GM12801 (cell line): ENCODE results near the gene TMEM202.

Source experiments
- TF ChIP-seq, protein P1 (sequence below): IDR thresholded peaks from one replicate; pipeline ENCODE4 v1.5.1; 2011; ENCODE audit warnings: control low read depth; ENCODE audit not compliant: insufficient read length; ENCODE audit errors: extremely low read depth

Gene TMEM202, protein sequence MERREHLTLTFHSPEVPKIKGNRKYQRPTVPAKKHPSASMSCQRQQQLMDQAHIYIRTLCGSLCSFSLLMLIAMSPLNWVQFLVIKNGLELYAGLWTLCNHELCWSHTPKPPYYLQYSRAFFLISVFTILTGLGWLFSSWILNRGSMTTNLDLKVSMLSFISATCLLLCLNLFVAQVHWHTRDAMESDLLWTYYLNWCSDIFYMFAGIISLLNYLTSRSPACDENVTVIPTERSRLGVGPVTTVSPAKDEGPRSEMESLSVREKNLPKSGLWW

DNA sequence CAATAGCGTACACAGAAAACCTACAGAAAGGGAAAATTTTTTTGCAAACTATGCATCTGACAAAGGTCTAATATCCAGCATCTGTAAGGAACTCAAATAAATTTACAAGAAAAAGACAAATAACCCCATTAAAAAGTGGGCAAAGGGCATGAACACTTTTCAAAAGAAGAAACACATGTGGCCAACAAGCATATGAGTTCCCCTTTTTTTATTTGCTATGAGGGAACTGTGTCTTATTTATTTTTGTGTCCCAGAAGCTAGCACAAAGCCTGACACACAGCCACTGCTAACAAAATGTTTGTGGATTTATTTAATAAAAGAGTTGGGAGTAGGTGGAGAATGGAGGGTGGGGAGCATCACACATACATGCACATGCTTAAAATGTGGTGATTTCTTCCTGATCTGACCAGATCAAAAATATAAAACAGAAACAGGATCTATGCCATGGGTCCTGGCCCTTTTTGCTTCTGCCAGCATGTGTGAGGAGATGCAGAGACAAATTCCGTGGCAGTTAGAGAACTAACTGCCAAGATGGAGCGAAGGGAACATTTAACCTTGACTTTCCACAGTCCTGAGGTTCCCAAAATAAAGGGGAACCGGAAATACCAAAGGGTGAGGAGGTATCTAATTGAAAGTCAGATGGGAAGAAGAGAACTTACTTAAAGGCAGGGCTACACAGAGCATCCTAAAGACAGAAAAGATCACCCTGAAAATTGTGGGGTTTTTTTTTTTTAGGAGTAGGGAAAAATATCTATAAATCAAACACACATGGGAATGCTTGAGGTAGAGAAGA, at the start of gene TMEM202:
Gene TMEM202 (plus strand): TSS at position 510 of the 793 bp plus-strand sequence. CDS start 22 bp downstream, at position 532.
- TF ChIP-seq, protein P1, sequence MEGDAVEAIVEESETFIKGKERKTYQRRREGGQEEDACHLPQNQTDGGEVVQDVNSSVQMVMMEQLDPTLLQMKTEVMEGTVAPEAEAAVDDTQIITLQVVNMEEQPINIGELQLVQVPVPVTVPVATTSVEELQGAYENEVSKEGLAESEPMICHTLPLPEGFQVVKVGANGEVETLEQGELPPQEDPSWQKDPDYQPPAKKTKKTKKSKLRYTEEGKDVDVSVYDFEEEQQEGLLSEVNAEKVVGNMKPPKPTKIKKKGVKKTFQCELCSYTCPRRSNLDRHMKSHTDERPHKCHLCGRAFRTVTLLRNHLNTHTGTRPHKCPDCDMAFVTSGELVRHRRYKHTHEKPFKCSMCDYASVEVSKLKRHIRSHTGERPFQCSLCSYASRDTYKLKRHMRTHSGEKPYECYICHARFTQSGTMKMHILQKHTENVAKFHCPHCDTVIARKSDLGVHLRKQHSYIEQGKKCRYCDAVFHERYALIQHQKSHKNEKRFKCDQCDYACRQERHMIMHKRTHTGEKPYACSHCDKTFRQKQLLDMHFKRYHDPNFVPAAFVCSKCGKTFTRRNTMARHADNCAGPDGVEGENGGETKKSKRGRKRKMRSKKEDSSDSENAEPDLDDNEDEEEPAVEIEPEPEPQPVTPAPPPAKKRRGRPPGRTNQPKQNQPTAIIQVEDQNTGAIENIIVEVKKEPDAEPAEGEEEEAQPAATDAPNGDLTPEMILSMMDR, result no peak

DNA sequence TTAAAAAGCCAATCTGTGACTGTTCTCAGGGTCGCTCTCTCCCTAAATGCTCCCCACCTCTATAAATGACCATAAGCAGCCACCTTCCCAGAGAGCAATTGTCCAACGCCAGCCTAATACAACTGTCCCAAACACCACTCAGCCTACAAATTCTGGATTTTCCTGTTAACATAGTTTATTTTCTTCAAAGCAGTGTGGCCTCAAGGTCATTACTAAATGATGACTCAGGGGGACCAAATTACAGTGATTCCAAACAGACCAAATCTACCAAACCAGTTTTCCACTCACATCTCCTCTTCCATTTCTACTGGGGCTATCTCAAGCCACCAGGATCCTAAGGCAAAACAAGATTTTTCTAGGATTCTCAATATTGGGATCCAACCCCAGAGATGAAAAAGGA, 44.8 kb upstream of the TMEM202 start:
- TF ChIP-seq, protein P1, result no peak

DNA sequence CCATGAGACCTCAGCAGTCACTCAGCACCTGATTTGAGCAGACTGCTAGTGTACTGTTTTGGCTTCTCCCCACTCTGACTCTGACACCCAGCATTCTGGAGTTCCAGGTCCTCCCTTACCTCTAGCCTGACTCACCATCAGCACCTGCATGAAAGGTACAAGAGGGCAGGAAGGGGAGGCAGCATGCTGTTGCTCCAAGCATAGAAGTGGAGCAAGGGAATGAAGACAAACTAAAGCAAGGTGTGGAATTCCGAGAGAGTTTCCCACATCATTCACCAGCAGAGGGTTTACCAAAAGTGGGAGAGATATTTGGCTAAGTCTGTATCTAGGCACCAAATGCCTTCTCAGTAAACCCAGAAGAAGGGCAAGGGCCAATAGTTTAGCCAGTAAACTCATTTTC, 43.6 kb upstream of the TMEM202 start:
- TF ChIP-seq, protein P1, result no peak

DNA sequence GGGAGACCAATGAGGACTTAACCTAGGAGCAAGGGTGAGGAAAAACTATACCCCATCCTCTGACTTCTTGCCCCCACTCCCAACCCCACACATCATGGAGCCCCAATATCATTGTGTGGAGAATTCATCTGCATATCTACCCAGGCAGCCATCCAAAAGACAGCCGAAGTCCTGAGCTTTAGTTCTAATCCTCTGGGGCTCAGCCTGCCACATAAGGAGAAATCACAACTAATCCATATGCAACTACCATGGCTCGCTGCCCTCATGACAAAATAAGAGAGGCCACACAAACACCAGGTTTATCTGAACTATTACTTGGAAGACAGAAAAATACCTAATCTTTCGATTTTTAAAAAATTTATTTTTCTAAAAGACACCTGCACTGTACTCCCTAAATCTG, 40.0 kb upstream of the TMEM202 start:
- TF ChIP-seq, protein P1, result no peak

DNA sequence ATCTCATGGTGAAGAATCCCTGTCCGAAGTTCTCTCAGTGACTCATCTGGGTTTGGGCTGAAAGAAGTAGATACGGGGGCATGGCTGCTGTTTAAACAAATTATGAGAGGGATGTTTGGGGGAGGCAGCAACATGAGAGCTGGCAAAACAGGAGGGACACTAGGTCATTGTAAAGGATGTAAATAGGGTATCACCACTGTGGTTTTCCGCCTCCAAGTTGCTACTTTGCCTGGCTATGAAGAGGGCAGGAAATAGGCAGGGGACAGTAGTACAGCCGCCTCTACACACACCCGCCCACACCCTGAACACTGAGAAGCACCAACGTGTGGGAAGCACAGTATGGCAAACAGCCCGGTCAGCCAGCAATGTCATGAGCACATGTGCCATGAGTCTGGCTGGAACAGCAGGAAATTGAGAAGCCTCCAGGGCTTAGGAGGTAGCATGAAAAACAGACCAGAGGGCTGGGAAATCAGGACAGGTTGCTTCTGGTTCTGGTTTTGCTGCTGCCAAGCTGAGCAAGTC, 39.4 kb upstream of the TMEM202 start:
- TF ChIP-seq, protein P1, result no peak

DNA sequence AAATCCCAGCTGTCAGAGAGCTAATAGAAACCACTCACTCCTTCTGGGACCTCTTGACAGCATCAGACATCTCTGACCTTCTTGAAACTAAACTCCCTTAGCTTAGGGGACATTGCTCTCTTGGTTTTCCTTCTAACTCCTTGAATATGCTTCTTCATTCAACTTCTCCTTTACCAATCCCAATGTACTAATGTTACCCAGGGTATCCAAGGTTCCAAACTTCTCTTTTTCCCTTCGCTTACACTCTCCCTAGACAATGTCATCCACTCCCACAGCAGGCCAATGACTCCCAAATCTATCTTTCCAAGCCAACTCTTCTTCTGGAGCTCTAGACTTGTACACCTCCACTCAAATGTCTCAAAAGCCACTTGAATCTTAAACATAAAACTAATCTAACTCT, 36.9 kb upstream of the TMEM202 start:
- TF ChIP-seq, protein P1, result no peak

DNA sequence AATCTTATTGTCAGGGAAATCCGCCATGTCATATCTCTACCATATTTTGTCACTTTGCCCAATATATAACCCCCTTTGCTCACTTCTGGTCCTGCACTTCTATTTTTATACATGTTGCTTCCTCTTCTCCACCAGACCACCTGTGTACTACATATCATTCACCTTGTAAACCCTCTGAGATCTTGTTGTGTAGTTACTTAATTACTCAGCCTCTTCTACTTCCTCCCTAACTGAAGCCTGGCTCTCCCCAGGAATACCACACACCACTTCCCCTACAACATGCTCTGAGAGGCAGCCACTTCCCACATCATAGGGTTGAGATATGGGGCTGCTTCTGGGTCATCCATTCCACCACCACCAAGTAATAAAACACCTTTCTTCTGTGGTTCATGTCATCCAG, 32.3 kb upstream of the TMEM202 start:
- TF ChIP-seq, protein P1, result no peak
